NCI-H1417 treated with DMSO at 0.1 percent for 48 hours (cell line): Measurements from ENCODE around the gene GUK1.
"Not testable (repeated sequence)": the region's sequence is repeated elsewhere in the genome, so short reads cannot be mapped to it uniquely, and the experiment has no call there.

Experiments used
- DNase-seq: peaks from one replicate; lab custom pipeline; 2025; lab: John Stamatoyannopoulos, UW

Gene GUK1

DNA sequence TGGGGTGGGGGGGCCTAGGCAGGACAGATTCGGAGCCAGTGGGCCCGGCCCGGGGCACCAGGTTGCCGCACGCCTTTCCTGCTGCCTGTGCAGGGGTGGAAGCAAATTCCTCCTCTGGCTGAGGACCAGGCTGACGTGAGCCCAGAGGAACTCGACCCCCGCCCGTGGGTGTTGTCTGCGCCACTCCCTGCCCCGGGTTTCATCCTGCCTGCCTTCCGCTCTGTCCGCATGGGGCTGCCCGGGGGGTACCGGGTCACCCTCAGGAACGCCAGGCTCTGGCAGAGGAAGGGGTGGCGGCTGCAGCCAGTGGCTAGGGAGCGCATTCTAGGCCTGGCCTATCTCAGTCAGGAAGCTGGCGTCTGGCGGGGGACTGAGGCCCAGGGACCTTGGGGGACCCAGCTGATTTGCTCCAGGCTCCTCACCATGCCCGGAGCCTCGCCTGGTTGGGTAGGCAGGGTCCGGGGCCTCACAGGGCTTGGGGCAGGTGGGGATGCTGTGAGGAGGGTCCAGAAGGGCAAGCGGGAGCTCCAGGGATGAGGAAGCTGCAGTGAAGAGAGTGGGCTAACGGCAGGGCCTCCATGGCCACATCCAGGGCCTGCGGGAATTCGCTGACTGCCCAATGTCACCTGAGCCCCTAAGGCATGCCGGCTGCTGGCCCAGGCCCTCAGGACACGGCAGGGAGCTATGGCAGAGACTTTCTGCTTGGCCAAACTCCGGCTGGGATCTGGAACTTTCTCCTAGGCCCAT is 23.1 kb downstream of the GUK1 start:
- no peak for DNase-seq

DNA sequence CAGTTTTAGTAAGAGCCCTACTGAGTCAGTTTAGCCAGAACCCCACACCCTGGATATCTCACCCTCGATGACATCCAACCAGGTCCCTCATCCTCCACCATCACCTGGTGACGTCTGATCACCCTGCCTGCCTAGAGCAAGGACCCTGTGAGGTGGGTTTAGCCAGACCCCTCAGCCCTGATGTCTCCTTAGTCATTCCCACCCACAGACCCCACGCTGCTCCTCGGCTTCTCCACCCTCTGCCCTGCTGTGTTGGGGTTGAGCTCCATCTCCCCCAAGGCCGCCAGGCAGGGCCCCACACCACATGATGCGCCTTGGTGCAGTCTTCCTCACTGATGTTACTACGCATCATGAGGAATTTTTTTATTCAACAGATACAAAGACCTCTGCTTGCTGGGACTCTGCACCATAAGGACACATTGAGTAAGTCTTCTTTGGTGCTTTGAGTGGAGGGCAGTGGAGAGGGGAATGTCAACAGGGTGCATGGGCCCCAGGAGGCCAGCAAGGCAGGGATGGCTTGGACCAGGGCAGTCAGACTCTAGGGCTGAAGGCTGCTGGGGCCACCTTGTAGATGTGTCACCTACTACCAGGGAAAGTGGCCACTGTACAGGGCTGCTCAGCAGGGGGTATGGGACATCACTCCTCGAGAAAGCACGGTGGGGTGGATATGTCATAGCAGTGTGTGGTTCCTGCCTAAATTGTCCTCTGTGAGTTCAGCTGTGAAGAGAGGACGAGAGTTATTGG is 23.9 kb downstream of the GUK1 start:
- DNase-seq: no peak

DNA sequence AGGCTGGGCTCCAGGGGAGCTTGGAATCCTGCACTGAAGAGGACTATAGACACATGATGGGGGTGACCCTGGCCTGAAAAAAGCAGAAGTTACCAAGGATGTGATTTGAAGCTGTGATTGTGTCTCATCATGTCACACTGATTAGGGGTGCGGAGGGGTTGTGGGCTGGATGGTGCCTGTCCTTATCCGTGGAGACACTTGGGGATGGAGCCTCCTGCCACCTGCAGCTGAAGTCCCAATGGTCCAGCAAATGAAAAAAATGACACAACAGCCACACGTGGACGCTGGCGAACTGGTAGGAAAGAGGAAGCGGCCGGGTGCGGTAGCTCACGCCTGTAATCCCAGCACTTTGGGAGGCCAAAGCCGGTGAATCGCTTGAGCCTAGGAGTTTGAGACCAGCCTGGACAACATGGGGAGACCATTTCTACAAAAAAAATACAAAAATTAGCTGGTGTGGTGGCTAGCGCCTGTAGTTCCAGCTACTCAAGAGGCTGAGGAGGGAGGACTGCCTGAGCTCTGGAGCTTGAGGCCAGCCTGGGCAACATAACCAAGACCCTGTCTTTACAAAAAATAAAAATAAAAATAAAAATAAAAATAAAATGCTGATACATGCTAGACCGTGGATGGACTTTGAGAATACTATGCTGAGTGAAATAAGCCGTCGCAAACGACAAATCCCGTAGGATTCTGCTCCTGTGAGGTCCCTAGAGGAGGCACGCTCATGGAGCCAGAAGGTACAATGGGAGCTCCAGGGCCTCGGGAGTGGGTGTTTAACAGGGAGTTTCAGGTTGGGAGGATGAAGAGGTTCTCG is 24.7 kb downstream of the GUK1 start:
- no peak for DNase-seq

DNA sequence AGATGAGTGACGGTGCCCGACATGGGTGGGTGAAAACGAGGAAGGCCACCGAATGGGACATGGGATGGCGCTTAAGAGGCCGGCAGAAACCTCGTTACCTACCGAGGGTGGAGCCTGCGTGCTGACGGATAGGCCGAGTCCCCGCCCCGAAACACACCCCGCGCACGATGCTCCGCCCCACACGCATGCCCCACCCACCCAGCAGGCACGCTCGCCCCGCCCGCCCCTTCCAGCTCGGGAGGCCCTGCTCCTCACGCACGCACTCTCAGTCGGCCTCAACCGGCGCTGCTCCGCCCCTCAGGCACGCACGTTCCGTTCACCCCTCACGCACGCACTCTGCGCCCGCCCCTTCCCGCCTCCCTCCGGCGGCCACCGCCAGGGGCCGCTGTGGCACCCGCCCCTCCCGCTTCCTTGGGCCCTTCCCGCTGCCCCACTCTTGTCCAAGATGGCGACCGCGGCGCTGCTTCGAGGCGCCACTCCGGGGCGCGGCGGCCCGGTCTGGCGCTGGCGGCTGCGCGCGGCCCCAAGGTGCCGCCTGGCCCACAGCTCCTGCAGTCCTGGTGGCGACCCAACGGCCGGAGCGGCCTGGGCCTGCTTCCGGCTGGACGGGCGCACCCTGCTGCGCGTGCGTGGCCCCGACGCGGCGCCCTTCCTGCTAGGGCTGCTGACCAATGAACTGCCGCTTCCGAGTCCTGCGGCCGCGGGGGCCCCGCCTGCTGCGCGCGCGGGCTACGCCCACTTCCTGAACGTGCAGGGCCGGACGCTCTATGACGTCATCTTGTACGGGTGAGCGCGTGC is 25.5 kb downstream of the GUK1 start, which contains the start of gene IBA57:
Gene IBA57, plus strand, starts transcription at position 433 of the 798 bp plus-strand sequence. Its CDS starts 13 bp downstream, at position 446.
- peak; percentile 89 for DNase-seq

DNA sequence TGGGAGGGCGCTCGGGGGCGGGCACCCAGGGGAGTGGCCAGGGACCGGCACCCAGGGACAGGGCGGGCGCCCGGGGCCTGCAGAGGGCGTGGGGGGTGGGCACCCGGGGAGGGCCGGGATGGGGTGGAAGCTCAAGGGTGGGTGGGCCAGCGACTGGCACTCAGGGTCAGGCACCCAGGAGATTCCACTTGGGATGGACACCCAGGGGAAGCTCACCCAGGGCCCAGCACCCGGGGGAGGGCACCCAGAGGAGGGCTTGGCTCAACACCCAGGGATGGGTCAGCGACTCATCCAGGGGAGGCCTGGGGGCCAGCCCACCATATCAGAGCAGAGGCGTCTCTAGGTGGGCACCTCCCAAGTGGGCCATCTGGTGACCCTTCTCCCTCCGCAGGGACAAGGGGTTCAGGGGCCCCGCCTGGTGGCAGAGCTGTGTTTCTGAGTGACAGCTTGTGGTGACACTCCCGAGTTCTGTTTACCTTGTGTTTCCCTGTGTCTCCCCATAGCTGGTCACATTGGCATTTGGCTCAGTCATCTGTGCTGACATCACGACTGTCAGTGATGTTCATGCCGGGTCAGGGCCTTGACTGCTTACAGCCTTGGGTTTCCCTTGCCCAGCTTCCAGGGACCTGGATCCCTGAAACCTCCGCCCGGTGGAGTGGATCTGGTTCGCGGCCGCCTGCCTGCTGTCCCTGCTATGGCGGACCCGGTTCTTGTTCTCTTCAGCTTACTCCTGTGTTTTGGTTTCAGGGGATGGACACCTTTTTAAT is 26.3 kb downstream of the GUK1 start:
- DNase-seq: no peak

DNA sequence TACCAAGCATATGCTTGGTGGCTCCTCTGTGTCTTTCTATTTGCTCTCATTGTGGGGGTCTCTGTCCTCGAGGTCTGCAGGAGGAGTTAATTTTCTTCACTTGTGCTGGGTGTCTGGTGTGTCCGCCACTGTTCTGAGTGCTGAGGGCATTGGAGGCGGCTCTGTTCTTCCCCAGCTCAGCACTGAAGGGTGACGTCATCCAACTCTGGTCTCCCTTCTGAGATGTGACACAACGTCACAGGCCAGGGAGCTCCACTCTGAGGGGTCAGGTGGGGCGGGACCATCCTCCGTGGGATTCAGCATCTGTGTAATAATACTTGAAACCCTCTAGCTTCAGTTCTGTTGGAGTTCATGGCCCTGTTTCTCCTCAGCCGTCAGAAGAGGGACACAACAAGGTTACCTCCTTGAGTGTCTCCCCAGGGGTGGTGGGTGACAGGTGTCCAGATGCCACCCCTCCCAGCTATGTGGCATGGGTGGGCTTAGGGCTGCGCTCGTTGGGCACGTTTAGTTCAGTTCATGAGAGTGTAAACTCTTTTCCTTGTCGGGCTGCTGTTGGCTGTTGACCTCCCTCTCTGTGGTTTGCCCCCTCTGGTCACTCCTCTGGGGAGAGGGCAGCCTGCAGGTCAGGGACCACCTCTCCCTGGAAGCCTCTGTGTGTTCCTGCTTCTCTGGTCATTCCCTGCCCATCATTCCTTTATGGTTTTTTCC is 28.6 kb downstream of the GUK1 start:
- DNase-seq: no peak

DNA sequence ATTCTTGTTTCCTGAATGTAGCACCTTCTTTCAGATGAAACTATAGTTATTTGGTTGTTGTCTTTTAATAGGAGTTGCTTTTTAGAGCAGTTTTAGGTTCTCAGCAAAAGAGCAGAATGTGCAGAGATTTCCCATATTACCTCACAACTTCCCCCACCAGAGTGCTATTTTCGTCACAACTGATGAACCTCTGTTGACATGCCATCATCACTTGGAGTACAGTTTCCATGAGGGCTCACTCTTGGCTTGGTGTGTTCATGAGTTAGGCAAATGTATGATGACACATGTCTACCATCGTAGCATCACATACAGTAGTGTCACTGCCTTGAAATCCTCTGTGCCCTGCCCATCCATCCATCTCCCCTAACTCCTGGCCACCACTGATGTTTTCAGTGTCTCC is 29.3 kb downstream of the GUK1 start:
- no peak for DNase-seq

DNA sequence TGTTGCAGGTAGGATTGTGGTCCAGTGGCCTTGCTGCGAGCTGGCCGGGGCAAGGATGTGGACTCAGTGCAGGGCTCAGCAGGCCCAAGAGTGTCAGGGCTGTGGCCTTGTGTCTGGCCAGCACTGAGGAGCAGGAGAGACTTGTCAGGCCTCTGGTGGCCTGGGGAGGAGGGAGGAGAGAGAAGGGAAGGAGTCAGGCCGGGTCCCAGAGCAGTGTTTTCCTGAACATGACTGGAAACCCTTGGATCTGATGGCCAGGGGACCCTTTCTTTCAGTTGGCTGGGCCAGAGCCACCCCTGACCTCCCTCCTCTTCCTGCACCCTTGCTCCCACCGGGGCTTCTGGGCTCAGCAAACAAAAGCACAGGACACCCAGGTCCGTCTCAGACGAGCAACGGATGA is 30.6 kb downstream of the GUK1 start:
- no peak for DNase-seq

DNA sequence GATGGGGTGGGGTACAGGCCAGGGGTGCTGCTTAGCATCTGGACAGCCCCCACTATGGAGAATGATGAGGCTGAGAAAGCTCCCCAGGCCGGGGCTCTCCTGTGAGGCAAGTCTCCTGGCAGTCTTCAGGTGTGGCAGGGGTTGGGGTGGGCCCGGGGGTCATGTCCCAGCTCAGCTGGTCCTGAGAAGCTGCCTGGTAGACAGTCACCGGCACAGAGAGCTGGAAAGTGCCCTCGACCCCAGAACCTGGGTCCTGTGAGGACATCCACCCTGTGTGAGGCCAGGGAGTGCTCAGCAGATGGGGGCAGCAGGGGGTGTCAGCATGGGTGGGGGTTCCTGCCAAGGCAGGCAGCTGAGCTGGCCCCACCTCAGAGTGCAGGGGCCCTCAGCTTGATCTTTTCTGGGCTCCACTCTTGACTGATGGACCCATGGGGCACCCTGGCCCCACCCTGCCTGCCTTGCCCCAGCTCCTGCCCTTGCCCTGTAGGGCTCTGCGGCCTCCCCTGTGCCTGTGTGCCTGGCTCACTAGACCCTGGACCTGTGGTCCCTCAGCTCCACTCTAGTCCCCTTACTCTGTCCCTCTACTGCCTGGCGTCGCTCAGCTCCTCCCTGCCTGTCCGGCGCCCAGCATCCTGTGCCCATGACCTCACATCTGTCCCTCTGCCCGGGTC is 31.3 kb downstream of the GUK1 start:
- DNase-seq: no peak

DNA sequence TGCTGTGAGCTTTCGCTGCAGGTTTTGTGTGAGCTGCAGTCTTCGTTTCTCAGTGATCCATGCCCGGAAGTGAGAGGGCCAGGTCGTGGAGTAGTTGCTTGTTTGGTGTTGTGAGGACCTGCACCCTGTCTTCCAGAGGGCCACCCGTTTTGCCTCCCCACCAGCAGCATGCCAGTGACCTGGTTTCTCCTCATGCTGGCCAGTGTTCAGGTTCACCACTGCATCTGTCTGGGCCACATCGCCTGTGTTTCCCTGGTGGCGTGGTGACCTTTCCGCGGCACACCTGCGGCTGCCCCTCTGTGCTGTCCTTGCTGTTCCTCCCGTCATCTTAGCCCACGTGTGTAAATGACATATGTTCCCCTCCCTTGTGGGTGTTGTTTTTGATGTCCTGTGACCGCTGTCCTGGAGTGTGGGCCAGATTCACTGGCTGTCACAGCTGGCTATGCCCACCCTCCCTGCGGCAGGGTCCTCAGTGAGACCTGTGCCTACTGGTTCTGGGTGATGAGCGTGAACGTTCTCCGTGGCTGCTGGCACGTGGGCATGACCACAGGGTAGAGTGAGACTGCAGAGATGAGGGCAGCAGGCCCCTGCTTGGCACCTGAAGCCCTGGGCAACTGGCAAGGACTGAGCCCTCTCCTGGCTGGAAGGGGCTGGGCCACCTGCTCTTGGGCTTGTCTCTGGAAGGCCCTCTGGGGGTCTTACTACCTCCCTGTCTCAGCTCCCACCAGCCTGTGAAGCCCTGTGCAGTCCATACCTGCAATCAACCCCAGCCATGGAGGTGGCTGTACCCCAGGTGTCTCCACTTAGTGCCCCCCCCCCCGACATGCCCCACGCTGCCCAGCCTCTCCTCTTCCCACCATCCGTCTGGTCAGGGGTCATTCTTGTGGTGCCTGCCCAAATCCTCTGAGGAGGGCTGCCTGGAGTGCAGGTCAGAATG is 32.8 kb downstream of the GUK1 start:
- no peak for DNase-seq

DNA sequence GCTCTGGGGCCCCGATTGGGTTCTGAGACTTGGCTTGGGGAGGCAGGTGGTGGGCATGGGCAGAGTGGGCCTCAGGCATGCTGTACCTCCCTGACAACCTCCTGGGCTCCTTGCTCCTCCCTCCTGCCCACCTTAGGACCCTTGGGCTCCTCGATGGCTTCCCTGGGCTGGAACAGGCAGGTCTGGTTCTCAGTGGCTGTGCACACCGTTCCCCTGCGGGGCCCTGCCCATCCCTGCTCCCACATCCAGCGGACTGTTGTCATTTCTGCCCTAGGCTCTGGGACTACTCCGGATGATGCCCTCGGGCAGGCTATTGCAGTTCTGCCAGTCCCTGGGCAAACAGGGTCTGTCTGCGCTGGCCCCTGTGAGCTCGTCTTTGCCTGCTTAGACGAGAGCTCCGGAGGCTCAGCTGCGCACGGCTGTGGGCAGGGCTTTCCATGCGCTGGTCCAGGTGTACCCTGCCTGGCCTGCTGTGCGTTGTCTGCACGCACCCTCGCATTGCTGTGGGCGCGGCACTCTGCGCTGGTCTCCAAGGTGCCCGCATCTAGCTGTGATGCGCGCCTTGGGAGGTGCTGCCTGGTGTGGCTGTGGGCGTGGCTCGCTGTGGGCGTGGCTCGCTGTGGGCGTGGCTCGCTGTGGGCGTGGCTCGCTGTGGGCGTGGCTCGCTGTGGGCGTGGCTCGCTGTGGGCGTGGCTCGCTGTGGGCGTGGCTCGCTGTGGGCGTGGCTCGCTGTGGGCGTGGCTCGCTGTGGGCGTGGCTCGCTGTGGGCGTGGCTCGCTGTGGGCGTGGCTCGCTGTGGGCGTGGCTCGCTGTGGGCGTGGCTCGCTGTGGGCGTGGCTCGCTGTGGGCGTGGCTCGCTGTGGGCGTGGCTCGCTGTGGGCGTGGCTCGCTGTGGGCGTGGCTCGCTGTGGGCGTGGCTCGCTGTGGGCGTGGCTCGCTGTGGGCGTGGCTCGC is 33.7 kb downstream of the GUK1 start:
- not testable (repeated sequence) for DNase-seq

DNA sequence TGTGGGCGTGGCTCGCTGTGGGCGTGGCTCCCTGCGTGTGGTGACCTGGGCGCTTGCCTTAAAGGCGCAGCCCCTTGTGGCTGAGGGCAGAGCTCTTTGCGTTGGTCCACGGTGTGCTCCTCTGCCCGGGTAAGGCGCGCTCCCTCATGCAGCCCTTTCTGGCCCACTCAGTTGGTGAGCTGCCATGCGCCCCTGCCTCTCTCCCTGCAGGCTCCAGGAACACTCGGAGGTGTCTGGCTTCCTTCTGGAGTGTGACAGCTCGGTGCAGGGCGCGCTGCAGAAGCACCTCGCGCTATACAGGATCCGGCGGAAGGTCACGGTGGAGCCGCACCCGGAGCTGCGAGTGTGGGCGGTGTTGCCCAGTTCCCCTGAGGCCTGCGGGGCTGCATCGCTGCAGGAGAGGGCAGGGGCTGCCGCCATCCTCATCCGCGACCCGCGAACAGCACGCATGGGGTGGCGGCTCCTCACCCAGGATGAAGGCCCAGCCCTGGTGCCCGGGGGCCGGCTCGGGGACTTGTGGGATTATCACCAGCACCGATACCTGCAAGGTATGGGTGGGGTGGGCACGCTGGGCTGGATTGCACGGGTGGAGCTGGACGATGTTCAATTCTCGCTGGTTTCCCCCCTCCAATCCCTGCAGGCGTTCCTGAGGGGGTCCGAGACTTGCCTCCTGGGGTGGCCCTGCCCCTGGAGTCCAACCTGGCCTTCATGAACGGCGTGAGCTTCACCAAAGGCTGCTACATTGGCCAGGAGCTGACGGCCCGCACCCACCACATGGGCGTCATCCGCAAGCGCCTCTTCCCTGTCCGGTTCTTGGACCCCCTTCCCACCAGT is 34.6 kb downstream of the GUK1 start:
- no peak for DNase-seq

DNA sequence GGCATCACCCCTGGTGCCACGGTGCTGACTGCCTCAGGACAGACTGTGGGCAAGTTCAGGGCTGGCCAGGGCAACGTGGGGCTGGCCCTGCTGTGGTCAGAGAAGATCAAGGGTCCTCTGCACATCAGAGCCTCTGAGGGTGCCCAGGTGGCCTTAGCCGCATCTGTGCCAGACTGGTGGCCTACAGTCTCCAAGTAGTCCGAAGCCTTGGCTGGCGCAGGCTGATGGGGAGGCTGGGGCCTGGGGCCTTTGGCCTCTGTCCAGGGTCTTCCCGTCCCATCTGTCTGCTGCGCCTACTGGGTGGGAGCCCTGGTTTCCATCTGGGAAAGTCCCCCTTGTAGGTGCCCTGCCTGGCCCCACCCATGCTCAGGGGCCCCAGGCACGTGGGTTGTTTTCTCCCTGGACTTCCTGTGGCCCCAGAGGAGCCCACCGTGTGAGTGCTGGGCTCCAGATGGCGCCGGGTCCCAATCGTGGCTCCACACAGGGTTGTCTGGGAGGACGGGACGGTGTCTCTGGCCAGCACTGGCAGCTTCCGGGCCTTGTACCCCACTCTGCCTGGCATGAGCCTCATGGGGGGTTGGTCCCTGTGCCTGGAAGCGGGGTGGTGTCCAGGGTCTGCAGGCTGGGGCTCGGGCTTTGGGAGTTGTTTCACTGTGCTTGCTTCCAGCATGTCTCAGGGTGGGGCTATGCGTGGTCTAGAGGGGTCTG is 35.4 kb downstream of the GUK1 start:
- no peak for DNase-seq

DNA sequence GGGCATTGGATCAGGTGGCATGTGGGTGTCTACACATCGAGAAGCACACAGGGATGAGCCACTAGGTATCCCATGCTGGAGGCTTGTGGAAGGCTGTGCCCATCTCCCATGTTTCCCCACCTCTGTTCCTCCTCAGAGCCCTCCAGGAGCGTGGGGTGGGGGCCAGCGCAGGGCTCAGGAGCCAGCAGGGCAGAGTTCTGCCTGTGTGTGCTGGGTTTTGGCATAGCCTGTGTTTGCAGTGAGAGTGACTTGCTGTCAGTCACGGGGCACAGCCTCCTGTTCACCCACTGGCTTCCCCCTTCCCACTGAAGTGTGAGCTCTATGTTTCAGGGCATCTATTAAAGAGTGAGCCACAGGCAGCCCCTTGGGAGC is 35.9 kb downstream of the GUK1 start:
- no peak for DNase-seq

DNA sequence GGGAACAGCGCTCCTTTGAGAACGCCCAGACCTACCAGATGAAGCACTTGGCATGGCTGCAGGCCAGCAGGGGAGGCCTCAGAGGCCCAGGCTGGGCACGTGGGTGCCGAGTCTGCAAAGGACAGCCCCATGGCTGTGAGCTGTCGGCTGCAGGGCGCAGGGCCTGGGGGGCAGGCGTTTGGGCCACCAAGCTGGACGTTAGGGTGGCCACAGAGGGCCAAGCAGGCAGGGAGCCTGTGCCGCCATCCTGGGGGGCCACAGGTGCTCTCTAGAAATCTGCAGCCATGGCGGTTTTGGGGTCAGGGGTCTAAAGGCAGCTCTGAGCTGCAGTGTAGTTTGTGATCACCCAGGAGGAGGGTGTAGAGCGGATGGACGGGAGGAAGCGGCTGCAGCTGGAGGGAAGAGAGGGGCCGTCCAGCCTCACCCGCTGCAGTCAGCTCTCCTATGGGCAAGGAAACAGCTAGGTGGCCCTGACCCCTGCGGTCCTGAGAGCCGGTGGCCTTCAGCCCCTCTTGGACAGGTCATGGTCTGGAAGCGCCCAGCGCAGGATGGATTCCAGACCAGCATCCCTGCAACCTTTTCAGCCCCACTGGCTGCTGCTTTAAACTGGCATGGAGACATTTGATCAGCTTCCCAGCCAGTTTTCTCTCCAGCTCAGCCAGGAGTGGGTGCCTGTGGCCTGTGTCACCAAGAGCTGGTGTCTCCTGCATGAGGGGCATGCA is 36.5 kb downstream of the GUK1 start:
- DNase-seq: no peak

DNA sequence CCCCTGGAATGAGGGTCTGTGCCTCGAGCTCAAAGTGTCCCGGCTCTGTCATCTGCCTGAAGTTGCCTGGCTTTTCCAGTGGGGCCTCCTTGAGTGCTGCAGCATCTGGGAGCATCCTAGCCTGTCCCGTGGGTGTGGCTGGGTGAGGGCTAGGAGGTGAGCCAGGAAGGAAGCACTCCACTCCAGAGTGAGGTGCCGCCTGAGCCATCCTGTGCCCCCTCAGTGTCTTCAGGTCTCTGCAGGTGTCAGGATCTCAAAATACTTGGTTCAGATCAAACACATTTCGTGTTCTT is 37.0 kb downstream of the GUK1 start:
- no peak for DNase-seq
